ENCODE results near the gene IL20RB. TPM values are rescaled to one million over a fixed set of nuclear protein-coding genes. Genes with fewer than 3 reads are reported as not detected.

IL20RB gene
- total and polyA plus RNA-seq, 5 donors: 0.40 to 1.0 (median 0.57) TPM

DNA sequence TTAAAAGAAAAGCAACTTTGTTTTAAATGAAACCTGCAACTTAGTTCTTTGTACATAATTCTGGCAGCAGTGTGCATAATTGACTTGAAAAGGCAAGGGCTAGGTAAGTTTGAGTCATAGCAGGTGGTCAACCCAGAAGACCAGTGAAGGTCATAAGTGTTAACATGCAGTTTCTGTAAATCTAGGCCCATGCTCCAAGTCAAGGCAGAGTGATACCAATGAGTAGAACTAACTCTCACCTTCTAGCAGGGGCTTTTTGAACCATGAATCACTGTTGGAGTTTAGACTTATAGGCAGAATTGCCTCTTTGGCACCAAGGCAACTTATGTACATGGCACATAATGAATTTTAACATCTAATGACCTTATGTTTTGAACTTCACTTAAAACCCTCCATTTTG is 29.5 kb upstream of the IL20RB start:
- ATAC-seq (no peak), DNase-seq (no peak)
- no peak overlapping the region for H3K27ac ChIP-seq (ENCODE audit: low read length)
- H3K4me3 ChIP-seq (ENCODE audit: low read length): no peak overlapping the region
- no peaks in the 10 kb centered on the region for H3K27me3 ChIP-seq (ENCODE audit: control insufficient read depth, insufficient read depth)
- intact Hi-C loops (cut with DNase I): no loop called here
- H3K9me3 ChIP-seq (ENCODE audit: control insufficient read depth, low read length): no peaks in the 10 kb centered on the region
- H3K4me1 ChIP-seq (ENCODE audit: control insufficient read depth, insufficient read depth, low read length): no peaks in the 10 kb centered on the region

DNA sequence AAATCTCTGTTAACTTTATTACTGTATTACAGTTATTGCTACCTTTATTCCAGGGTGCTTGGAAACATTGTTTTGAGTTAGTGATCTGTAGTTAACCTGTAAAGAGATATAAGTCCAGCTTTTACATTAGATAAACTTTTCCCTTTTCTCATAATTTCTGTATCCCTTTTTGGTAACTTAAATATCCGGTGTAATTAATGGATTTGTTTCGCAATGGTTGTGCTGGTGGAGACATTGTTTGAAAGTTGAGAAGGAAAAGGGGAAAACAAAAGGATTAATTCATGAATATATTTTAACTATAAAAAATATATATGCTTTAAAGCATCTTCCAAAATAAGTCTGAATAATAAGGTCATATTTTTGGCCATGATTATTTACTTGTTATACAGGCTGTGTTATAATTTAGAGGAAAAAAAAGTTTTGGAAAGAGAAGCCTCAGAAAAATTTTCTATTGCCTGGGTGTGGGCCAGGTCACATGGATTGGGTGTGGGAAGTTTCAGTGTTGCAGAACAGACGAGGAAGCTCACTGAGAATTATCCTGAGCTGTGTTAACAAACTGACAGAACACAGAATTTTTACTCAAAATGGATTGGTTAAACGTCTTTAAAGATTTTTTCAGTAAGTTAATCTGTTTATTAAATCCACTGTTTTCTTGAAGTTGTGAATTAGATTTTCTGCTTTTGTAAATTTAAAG is 27.7 kb upstream of the IL20RB start:
- WGBS: 28% methylated on average over 4 of the region's 4 CpGs
- peak; percentile 80 to 88 for ATAC-seq
- H3K9me3 ChIP-seq (ENCODE audit: control insufficient read depth, low read length): no peaks in the 10 kb centered on the region
- peak; percentile 55 to 83 (median 74) for DNase-seq
- no peak overlapping the region for H3K27ac ChIP-seq (ENCODE audit: low read length)
- H3K4me3 ChIP-seq (ENCODE audit: low read length): peak overlapping the region; percentile 25
- peaks cover 1% of the 10 kb centered on the region for H3K4me1 ChIP-seq (ENCODE audit: control insufficient read depth, insufficient read depth, low read length)
- intact Hi-C loops (cut with DNase I): no loop called here
- no peaks in the 10 kb centered on the region for H3K27me3 ChIP-seq (ENCODE audit: control insufficient read depth, insufficient read depth)

GRCh38 chr3:136931606-136932005 is 26.2 kb upstream of the IL20RB start:
- WGBS: 81% methylated on average over 4 of the region's 4 CpGs
- Histone ChIP-seq H3K4me3 (ENCODE audit: low read length) (peak overlapping the region; percentile 71), H3K9me3 (ENCODE audit: control insufficient read depth, low read length) (no peaks in the 10 kb centered on the region), H3K4me1 (ENCODE audit: control insufficient read depth, insufficient read depth, low read length) (peaks cover 1% of the 10 kb centered on the region), H3K27ac (ENCODE audit: low read length) (no peak overlapping the region), H3K27me3 (ENCODE audit: control insufficient read depth, insufficient read depth) (no peaks in the 10 kb centered on the region)
- intact Hi-C loops (cut with DNase I): no loop called here
- DNase-seq (no peak), ATAC-seq (no peak)

- peak overlapping the region; percentile 10 for H3K4me3 ChIP-seq (ENCODE audit: low read length)
- H3K9me3 ChIP-seq (ENCODE audit: control insufficient read depth, low read length): no peaks in the 10 kb centered on the region
- DNase-seq (no peak), ATAC-seq (no peak)
- no peaks in the 10 kb centered on the region for H3K27me3 ChIP-seq (ENCODE audit: control insufficient read depth, insufficient read depth)
- H3K4me1 ChIP-seq (ENCODE audit: control insufficient read depth, insufficient read depth, low read length): peaks cover 1% of the 10 kb centered on the region
- WGBS: 73% methylated on average over 1 of the region's 1 CpG
- no peak overlapping the region for H3K27ac ChIP-seq (ENCODE audit: low read length)
- intact Hi-C loops (cut with DNase I): no loop called here
Measured at GRCh38 chr3:136932523-136932922, 25.3 kb upstream of the IL20RB start.

- no peak overlapping the region for H3K4me3 ChIP-seq (ENCODE audit: low read length)
- H3K27me3 ChIP-seq (ENCODE audit: control insufficient read depth, insufficient read depth): no peaks in the 10 kb centered on the region
- DNase-seq: no peak
- H3K4me1 ChIP-seq (ENCODE audit: control insufficient read depth, insufficient read depth, low read length): peaks cover 1% of the 10 kb centered on the region
- H3K9me3 ChIP-seq (ENCODE audit: control insufficient read depth, low read length): no peaks in the 10 kb centered on the region
- no peak for ATAC-seq
- intact Hi-C loops (cut with DNase I): no loop called here
- 73% methylated on average over 1 of the region's 1 CpG for WGBS
- no peak overlapping the region for H3K27ac ChIP-seq (ENCODE audit: low read length)
Measured at GRCh38 chr3:136932978-136933772, 24.6 kb upstream of the IL20RB start.

- DNase-seq (no peak), ATAC-seq (no peak)
- H3K9me3 ChIP-seq (ENCODE audit: control insufficient read depth, low read length): no peaks in the 10 kb centered on the region
- H3K27me3 ChIP-seq (ENCODE audit: control insufficient read depth, insufficient read depth): no peaks in the 10 kb centered on the region
- H3K4me1 ChIP-seq (ENCODE audit: control insufficient read depth, insufficient read depth, low read length): peaks cover 4% of the 10 kb centered on the region
- no peak overlapping the region for H3K4me3 ChIP-seq (ENCODE audit: low read length)
- intact Hi-C loops (cut with DNase I): no loop called here
- no peak overlapping the region for H3K27ac ChIP-seq (ENCODE audit: low read length)
- 100% methylated on average over 1 of the region's 1 CpG for WGBS
Measured at GRCh38 chr3:136937175-136937574, 20.6 kb upstream of the IL20RB start.

DNA sequence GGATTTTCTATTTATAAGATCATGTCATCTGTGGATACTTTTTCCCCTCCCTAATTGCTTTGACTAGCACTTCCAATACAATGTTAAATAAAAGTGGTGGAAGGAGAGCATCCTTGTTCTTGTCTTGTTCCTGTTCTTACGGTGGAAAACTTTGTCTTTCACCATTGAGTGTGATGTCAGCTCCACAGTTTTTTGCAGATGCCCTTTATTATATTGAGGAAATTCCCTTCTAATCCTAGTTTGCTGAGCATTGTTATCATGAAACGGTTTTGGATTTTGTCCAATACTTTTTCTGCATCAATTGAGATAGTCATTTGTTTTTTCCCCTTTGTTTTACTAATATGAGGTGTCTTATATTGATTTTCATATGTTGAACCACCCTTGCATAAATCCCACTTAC is 19.9 kb upstream of the IL20RB start:
- Histone ChIP-seq H3K27me3 (ENCODE audit: control insufficient read depth, insufficient read depth) (no peaks in the 10 kb centered on the region), H3K4me1 (ENCODE audit: control insufficient read depth, insufficient read depth, low read length) (peaks cover 4% of the 10 kb centered on the region), H3K9me3 (ENCODE audit: control insufficient read depth, low read length) (no peaks in the 10 kb centered on the region), H3K27ac (ENCODE audit: low read length) (no peak overlapping the region), H3K4me3 (ENCODE audit: low read length) (no peak overlapping the region)
- WGBS: 50% methylated on average over 2 of the region's 2 CpGs
- DNase-seq (no peak), ATAC-seq (peak in 1 of 2 donors; percentile 29)
- intact Hi-C loops (cut with DNase I): no loop called here

- Histone ChIP-seq H3K27me3 (ENCODE audit: control insufficient read depth, insufficient read depth) (no peaks in the 10 kb centered on the region), H3K9me3 (ENCODE audit: control insufficient read depth, low read length) (no peaks in the 10 kb centered on the region), H3K4me1 (ENCODE audit: control insufficient read depth, insufficient read depth, low read length) (peaks cover 4% of the 10 kb centered on the region), H3K4me3 (ENCODE audit: low read length) (no peak overlapping the region), H3K27ac (ENCODE audit: low read length) (no peak overlapping the region)
- intact Hi-C loops (cut with DNase I): no loop called here
- ATAC-seq: no peak
- no peak for DNase-seq
Measured at GRCh38 chr3:136938334-136938733, 19.4 kb upstream of the IL20RB start.

DNA sequence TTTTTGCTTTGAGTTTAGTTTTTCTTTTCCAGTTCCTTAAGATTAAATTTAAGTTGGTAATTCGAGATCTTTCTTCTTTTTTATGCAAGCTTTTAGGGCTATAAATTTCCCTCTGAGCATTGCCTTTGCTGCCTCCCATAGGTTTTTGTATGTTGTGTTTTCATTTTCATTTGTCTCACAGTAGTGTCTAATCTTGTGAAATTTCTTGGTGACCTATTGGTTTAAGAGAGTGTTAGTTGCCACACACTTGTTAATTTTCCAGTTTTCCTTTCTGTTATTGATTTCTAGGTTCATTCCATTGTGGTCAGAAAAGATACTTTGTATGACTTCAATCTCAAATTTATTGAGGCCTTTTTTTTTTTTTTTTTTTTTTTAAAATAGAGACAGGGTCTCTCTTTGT is 18.3 kb upstream of the IL20RB start:
- intact Hi-C loops (cut with DNase I): no loop called here
- peaks cover 3% of the 10 kb centered on the region for H3K4me1 ChIP-seq (ENCODE audit: control insufficient read depth, insufficient read depth, low read length)
- H3K4me3 ChIP-seq (ENCODE audit: low read length): no peak overlapping the region
- no peak for ATAC-seq
- H3K9me3 ChIP-seq (ENCODE audit: control insufficient read depth, low read length): no peaks in the 10 kb centered on the region
- no peak for DNase-seq
- H3K27ac ChIP-seq (ENCODE audit: low read length): no peak overlapping the region
- H3K27me3 ChIP-seq (ENCODE audit: control insufficient read depth, insufficient read depth): no peaks in the 10 kb centered on the region
- WGBS: 77% methylated on average over 1 of the region's 1 CpG

GRCh38 chr3:136942803-136943202 is 15.0 kb upstream of the IL20RB start:
- Histone ChIP-seq H3K4me3 (ENCODE audit: low read length) (no peak overlapping the region), H3K4me1 (ENCODE audit: control insufficient read depth, insufficient read depth, low read length) (peaks cover 3% of the 10 kb centered on the region), H3K9me3 (ENCODE audit: control insufficient read depth, low read length) (no peaks in the 10 kb centered on the region), H3K27ac (ENCODE audit: low read length) (no peak overlapping the region), H3K27me3 (ENCODE audit: control insufficient read depth, insufficient read depth) (no peaks in the 10 kb centered on the region)
- ATAC-seq: no peak
- no peak for DNase-seq
- WGBS: 66% methylated on average over 1 of the region's 1 CpG
- intact Hi-C loops (cut with DNase I): no loop called here

DNA sequence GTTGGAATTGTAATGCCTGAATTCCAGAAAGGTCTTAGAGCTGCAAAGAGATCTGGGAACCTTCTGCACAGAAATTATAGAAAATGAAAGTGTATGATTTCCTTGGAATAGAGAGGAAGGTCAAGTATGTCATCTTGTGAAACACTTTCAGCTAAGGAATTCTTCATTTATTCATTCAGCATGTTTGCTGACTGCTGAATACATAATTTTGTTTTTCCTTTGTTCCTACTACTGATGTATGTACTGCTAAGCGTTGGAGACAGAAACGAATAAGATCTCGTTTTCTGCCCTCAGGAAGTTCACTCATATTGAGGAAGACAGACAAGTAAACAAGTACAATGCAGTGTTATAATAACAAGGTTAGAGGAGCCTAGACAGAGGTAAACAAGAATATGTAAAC is 14.3 kb upstream of the IL20RB start:
- intact Hi-C loops (cut with DNase I): no loop called here
- H3K9me3 ChIP-seq (ENCODE audit: control insufficient read depth, low read length): no peaks in the 10 kb centered on the region
- H3K4me3 ChIP-seq (ENCODE audit: low read length): no peak overlapping the region
- peaks cover 3% of the 10 kb centered on the region for H3K4me1 ChIP-seq (ENCODE audit: control insufficient read depth, insufficient read depth, low read length)
- ATAC-seq (no peak), DNase-seq (no peak)
- no peaks in the 10 kb centered on the region for H3K27me3 ChIP-seq (ENCODE audit: control insufficient read depth, insufficient read depth)
- WGBS: 63% methylated on average over 3 of the region's 3 CpGs
- H3K27ac ChIP-seq (ENCODE audit: low read length): no peak overlapping the region
